Stimulated activated CD8-positive, alpha-beta memory T cell treated with anti-CD3 and anti-CD28 coated beads, Interleukin-4, amount 100 ng/mL, for 48 hours (primary cell): Measurements from ENCODE around the gene DYRK1A.

Experiments
- DNase-seq: peaks from one replicate; pipeline ENCODE4 v3.0.0-alpha.2; 2020

Gene DYRK1A

GRCh38 chr21:37419228-37419906, 52.8 kb downstream of the DYRK1A start:
- DNase-seq, result no peak

- DNase-seq, result no peak
Measured at GRCh38 chr21:37421306-37421705, 54.7 kb downstream of the DYRK1A start.

GRCh38 chr21:37422382-37422781, 55.8 kb downstream of the DYRK1A start:
- no peak for DNase-seq

- no peak for DNase-seq
Measured at GRCh38 chr21:37423103-37423502, 56.5 kb downstream of the DYRK1A start.

- DNase-seq, result no peak
Measured at GRCh38 chr21:37424396-37424795, 57.8 kb downstream of the DYRK1A start.

- DNase-seq, result no peak
Measured at GRCh38 chr21:37425001-37425400, 58.4 kb downstream of the DYRK1A start.

- DNase-seq, result no peak
Measured at GRCh38 chr21:37425684-37426083, 59.1 kb downstream of the DYRK1A start.

GRCh38 chr21:37427221-37427620, 60.6 kb downstream of the DYRK1A start:
- DNase-seq, result no peak

- no peak for DNase-seq
Measured at GRCh38 chr21:37429356-37429755, 62.8 kb downstream of the DYRK1A start.

GRCh38 chr21:37430184-37430821, 63.7 kb downstream of the DYRK1A start:
- DNase-seq, result no peak

GRCh38 chr21:37431243-37431642, 64.7 kb downstream of the DYRK1A start:
- DNase-seq, result no peak

- DNase-seq, result no peak
Measured at GRCh38 chr21:37432710-37433455, 66.3 kb downstream of the DYRK1A start.

GRCh38 chr21:37433456-37433840, 66.9 kb downstream of the DYRK1A start:
- DNase-seq, result no peak

- DNase-seq, result no peak
Measured at GRCh38 chr21:37435120-37435519, 68.5 kb downstream of the DYRK1A start.

- DNase-seq, result no peak
Measured at GRCh38 chr21:37435711-37436110, 69.1 kb downstream of the DYRK1A start.

- DNase-seq, result no peak
Measured at GRCh38 chr21:37436174-37436573, 69.6 kb downstream of the DYRK1A start.

- DNase-seq, result no peak
Measured at GRCh38 chr21:37437376-37438080, 71.0 kb downstream of the DYRK1A start.

GRCh38 chr21:37443683-37444082, 77.1 kb downstream of the DYRK1A start:
- DNase-seq, result no peak

GRCh38 chr21:37445228-37445627, 78.7 kb downstream of the DYRK1A start:
- DNase-seq, result no peak

- no peak for DNase-seq
Measured at GRCh38 chr21:37446552-37446951, 80.0 kb downstream of the DYRK1A start.

- DNase-seq, result no peak
Measured at GRCh38 chr21:37447288-37447936, 80.8 kb downstream of the DYRK1A start.

GRCh38 chr21:37449302-37449937, 82.8 kb downstream of the DYRK1A start:
- no peak for DNase-seq
